ENCODE data around the gene ROGDI. TPM values are rescaled to one million over a fixed set of nuclear protein-coding genes. Genes with fewer than 3 reads are reported as not detected.
A peak's percentile ranks its signal among the peaks of the same experiment; 100 is the strongest.

ROGDI gene
- total RNA-seq, 4 donors from 2014 or later, result 5.5 to 9.3 (median 8.0) TPM

GRCh38 chr16:4803401-4803844 lies 990 bp upstream of the ROGDI start:
- DNase-seq (ENCODE audit: low spot score) (no peak), ATAC-seq (ENCODE audit: low FRiP score) (no peak)
- no peak for TF ChIP-seq CTCF (IDR thresholded peaks at IDR 0.05)

- TF ChIP-seq CTCF (IDR thresholded peaks at IDR 0.05), result no peak
- peak; percentile 97 for ATAC-seq (ENCODE audit: low FRiP score)
- DNase-seq (ENCODE audit: low spot score), result peak; percentile 75
Observed at GRCh38 chr16:4802659-4803287, 340 bp upstream of the ROGDI start.

- no peak for DNase-seq (ENCODE audit: low spot score)
- ATAC-seq (ENCODE audit: low FRiP score), result no peak
Observed at GRCh38 chr16:4801051-4801961, 1.1 kb downstream of the ROGDI start.

GRCh38 chr16:4800290-4801041 lies 2.0 kb downstream of the ROGDI start:
- ATAC-seq (ENCODE audit: low FRiP score) (no peak), DNase-seq (ENCODE audit: low spot score) (no peak)
- no peak for TF ChIP-seq CTCF (IDR thresholded peaks at IDR 0.05)

More at GRCh38 chr16:4801051-4801961, 1.1 kb downstream of the ROGDI start:
- TF ChIP-seq CTCF (IDR thresholded peaks at IDR 0.05), result no peak

- TF ChIP-seq CTCF (IDR thresholded peaks at IDR 0.05), result no peak
- no peak for ATAC-seq (ENCODE audit: low FRiP score)
- DNase-seq (ENCODE audit: low spot score), result no peak
Observed at GRCh38 chr16:4799171-4799855, 3.1 kb downstream of the ROGDI start.

- no peak for TF ChIP-seq CTCF (IDR thresholded peaks at IDR 0.05)
- no peak for ATAC-seq (ENCODE audit: low FRiP score)
- no peak for DNase-seq (ENCODE audit: low spot score)
Observed at GRCh38 chr16:4798456-4798855, 4.0 kb downstream of the ROGDI start.
